ENCODE data around the gene FAM227A. TPM values are rescaled to one million over a fixed set of nuclear protein-coding genes. Genes with fewer than 3 reads are reported as not detected.

Gene FAM227A
- total and polyA plus RNA-seq, 2 of the 13 experiments (the other 11 are each of a cell fraction or from before 2014, with no cell fraction given), result 1.0 to 1.5 TPM

GRCh38 chr22:38656256-38657044 is at the start of gene FAM227A, which contains the start of gene CBY1 (continued):
- TF ChIP-seq DDIT3 (CRISPR knock-in tag; IDR thresholded peaks at IDR 0.05) (no peak), ZNF574 (CRISPR knock-in tag; IDR thresholded peaks at IDR 0.05) (peak; percentile 66), ZNF780A (CRISPR knock-in tag; IDR thresholded peaks at IDR 0.05) (no peak), ZNF841 (CRISPR knock-in tag; IDR thresholded peaks at IDR 0.05; ENCODE audit: borderline replicate concordance) (no peak), ZNF770 (CRISPR knock-in tag; IDR thresholded peaks at IDR 0.05) (no peak), ZNF251 (CRISPR knock-in tag; IDR thresholded peaks at IDR 0.05) (no peak), CERS6 (CRISPR knock-in tag; IDR thresholded peaks at IDR 0.05) (no peak), ZBTB14 (CRISPR knock-in tag; IDR thresholded peaks at IDR 0.05) (no peak), ZNF513 (CRISPR knock-in tag; conservative IDR thresholded peaks at IDR 0.05) (0 out of 2 replicates have a peak, but pooled peaks have one; percentile 28), ZKSCAN1 (IDR thresholded peaks at IDR 0.05; ENCODE audit: low read length) (no peak), BCL3 (CRISPR knock-in tag; IDR thresholded peaks at IDR 0.05) (no peak; the same call in 1 of the 2 replicates), ZNF3 (CRISPR knock-in tag; IDR thresholded peaks at IDR 0.05) (no peak), ZNF230 (CRISPR knock-in tag; IDR thresholded peaks at IDR 0.05) (no peak), BCL6 (CRISPR knock-in tag; IDR thresholded peaks at IDR 0.05) (no peak), ZNF569 (CRISPR knock-in tag; IDR thresholded peaks at IDR 0.05; ENCODE audit: borderline replicate concordance) (no peak)

Measured in HepG2 (cell line).